Measurements from ENCODE around the gene PDPR.
"Not testable (repeated sequence)": the region's sequence is repeated elsewhere in the genome, so short reads cannot be mapped to it uniquely, and the experiment has no call there.

DNA sequence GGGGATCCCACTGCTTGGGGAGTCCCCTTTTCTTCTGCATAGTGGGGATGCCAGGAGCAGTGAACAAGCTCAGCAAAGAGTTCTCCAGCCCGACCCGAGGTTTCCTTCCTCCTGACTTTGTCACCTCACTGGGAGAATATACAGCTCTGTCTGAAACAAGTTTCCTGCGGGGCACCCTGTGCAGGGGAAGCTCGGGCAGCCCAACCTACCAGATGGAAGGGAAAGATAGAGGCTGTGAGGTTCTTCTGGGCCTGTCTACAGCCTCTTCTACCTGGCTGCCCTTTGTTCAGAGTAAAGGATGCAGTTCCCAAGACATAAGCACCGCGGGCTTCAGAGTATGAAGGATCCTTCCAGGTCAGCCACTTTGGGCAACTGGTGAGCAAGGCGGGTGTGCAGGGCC, 83.5 kb downstream of the PDPR start:
- TF ChIP-seq, protein P1, sequence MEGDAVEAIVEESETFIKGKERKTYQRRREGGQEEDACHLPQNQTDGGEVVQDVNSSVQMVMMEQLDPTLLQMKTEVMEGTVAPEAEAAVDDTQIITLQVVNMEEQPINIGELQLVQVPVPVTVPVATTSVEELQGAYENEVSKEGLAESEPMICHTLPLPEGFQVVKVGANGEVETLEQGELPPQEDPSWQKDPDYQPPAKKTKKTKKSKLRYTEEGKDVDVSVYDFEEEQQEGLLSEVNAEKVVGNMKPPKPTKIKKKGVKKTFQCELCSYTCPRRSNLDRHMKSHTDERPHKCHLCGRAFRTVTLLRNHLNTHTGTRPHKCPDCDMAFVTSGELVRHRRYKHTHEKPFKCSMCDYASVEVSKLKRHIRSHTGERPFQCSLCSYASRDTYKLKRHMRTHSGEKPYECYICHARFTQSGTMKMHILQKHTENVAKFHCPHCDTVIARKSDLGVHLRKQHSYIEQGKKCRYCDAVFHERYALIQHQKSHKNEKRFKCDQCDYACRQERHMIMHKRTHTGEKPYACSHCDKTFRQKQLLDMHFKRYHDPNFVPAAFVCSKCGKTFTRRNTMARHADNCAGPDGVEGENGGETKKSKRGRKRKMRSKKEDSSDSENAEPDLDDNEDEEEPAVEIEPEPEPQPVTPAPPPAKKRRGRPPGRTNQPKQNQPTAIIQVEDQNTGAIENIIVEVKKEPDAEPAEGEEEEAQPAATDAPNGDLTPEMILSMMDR (conservative IDR thresholded peaks at IDR 0.05; ENCODE audit: low read depth, low read length) = not testable (repeated sequence)
- TF ChIP-seq SMC3 (IDR thresholded peaks at IDR 0.05; ENCODE audit: low read depth, low read length); RFX5 (IDR thresholded peaks at IDR 0.05; ENCODE audit: low read depth, low read length); POLR2A (IDR thresholded peaks at IDR 0.05; ENCODE audit: low read depth, low read length); RAD21 (IDR thresholded peaks at IDR 0.05; ENCODE audit: low read length); USF2 (IDR thresholded peaks at IDR 0.05; ENCODE audit: low read depth, low read length); MXI1 (IDR thresholded peaks at IDR 0.05; ENCODE audit: borderline replicate concordance, low read depth, low read length); MAFK (IDR thresholded peaks at IDR 0.05; ENCODE audit: low read depth, low read length); RCOR1 (IDR thresholded peaks at IDR 0.05; ENCODE audit: insufficient replicate concordance, low read length); NFE2L2 (IDR thresholded peaks at IDR 0.05; ENCODE audit: low read depth, low read length); BHLHE40 (IDR thresholded peaks at IDR 0.05; ENCODE audit: low read depth, low read length): not testable (repeated sequence)
